Measurements from ENCODE around the gene EHHADH.

Gene EHHADH

GRCh38 chr3:185188816-185189215, 65.0 kb downstream of the EHHADH start:
- DNase-seq, result no peak

- no peak for DNase-seq
These were observed 66.5 kb downstream of the EHHADH start for GRCh38 chr3:185187391-185187790.

- DNase-seq, result no peak
These were observed 77.0 kb downstream of the EHHADH start for GRCh38 chr3:185176750-185177359.

GRCh38 chr3:185175370-185175987, 78.4 kb downstream of the EHHADH start:
- DNase-seq, result no peak

- no peak for DNase-seq
These were observed 81.5 kb downstream of the EHHADH start for GRCh38 chr3:185172086-185173049.

GRCh38 chr3:185164428-185165217, 89.2 kb downstream of the EHHADH start:
- DNase-seq, result no peak

GRCh38 chr3:185162634-185163033, 91.2 kb downstream of the EHHADH start:
- no peak for DNase-seq

- no peak for DNase-seq
These were observed 92.1 kb downstream of the EHHADH start for GRCh38 chr3:185161761-185162160.

- no peak for DNase-seq
These were observed 96.5 kb downstream of the EHHADH start for GRCh38 chr3:185157347-185157746.

- no peak for DNase-seq
These were observed 98.2 kb downstream of the EHHADH start for GRCh38 chr3:185155678-185156077.

GRCh38 chr3:185153861-185154629, 99.8 kb downstream of the EHHADH start:
- no peak for DNase-seq

GRCh38 chr3:185153171-185153771, 100.6 kb downstream of the EHHADH start:
- DNase-seq, result no peak

- DNase-seq, result no peak
These were observed 101.3 kb downstream of the EHHADH start, which contains the start of gene C3orf70 for GRCh38 chr3:185152410-185153170. Gene C3orf70, minus strand, starts transcription at chr3:185153060. Its CDS starts 237 bp downstream, at chr3:185152823.

- DNase-seq, result no peak
These were observed 101.9 kb downstream of the EHHADH start for GRCh38 chr3:185151964-185152409.

GRCh38 chr3:185151101-185151963, 102.5 kb downstream of the EHHADH start:
- DNase-seq, result no peak

GRCh38 chr3:185150561-185150960, 103.3 kb downstream of the EHHADH start:
- DNase-seq, result no peak

- no peak for DNase-seq
These were observed 104.3 kb downstream of the EHHADH start for GRCh38 chr3:185149591-185149990.

- DNase-seq, result no peak
These were observed 108.3 kb downstream of the EHHADH start for GRCh38 chr3:185145511-185145910.

- no peak for DNase-seq
These were observed 109.1 kb downstream of the EHHADH start for GRCh38 chr3:185144784-185145183.

All from T1000 (cell line).